ENCODE data around the gene ROR2.

Gene ROR2

DNA sequence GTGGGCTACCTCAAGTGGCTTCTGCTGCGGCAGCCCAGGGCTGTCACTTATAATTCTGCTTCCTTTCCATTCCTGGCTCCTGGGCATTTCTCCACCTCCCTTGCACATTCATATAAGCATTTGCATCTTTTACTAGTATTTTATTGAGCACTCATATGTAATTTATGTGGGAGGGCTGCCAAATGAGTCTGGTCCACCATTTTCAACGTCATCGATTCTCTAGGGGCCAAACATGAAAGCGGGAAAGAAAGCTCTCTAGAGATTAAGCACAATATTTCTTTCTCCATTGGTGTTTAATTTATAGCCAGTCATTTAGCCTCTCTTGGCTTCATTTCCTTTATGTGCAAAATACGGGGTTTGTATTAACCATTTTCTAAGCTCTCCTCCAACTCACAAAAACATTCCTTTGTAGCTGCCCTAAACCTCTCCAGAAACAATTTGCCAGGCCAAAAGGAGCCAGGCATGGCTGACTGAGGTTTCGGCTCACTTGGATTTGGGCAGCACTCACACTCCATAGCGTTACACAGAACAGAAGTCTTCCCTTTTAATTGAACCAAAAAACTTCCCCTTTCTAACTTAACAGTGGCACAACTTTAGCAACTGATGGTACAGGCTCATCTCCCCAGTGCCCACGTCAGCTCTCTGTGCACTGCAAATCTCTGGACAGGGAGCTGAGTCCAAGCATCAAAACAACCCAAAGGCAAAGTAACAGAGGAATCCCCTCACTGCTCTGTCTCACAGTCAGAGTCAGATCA, 183.5 kb downstream of the ROR2 start:
- CTCF ChIA-PET: interaction anchor here (0.9 to 4.2 kb wide), 4 partner anchors 8 to 184 kb away, joined by 4 to 25 read pairs (median 10); partner anchors contain the start of gene ROR2
- POLR2A ChIA-PET: no interaction called here

DNA sequence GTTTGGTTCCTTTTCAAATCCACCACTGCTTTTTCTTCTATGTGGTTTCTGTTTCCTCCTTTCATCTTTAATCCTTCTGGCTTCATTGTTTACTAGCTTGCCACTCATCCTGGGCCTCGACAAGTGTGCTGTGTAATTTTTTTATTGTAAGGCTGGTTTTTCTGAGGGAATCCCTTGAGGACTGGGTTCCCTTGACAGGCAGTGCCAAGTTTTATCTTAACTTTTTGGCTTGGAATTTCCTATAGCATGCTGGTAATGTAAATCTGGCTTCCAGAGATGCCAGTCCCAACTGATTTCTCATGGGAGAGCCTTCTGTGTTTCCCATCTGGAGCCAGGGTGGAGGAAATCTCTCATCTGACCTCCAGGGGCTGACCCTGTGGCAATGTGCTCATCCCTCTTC, 184.7 kb downstream of the ROR2 start:
- ChIA-PET POLR2A (no interaction called here), CTCF (interaction anchor here (4.2 kb wide), 1 partner anchor 10 kb away, joined by 25 read pairs; no protein-coding TSS in a partner anchor)
- TF ChIP-seq, protein P1, sequence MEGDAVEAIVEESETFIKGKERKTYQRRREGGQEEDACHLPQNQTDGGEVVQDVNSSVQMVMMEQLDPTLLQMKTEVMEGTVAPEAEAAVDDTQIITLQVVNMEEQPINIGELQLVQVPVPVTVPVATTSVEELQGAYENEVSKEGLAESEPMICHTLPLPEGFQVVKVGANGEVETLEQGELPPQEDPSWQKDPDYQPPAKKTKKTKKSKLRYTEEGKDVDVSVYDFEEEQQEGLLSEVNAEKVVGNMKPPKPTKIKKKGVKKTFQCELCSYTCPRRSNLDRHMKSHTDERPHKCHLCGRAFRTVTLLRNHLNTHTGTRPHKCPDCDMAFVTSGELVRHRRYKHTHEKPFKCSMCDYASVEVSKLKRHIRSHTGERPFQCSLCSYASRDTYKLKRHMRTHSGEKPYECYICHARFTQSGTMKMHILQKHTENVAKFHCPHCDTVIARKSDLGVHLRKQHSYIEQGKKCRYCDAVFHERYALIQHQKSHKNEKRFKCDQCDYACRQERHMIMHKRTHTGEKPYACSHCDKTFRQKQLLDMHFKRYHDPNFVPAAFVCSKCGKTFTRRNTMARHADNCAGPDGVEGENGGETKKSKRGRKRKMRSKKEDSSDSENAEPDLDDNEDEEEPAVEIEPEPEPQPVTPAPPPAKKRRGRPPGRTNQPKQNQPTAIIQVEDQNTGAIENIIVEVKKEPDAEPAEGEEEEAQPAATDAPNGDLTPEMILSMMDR (IDR thresholded peaks at IDR 0.05; ENCODE audit: insufficient read depth, low read length, missing control alignments): no peak
- no peak overlapping the region for H3K4me3 ChIP-seq (ENCODE audit: low read depth, low read length)
- no peak for DNase-seq (ENCODE audit: low read depth, low spot score)

More for the DNA sequence above, 183.5 kb downstream of the ROR2 start:
- no peak overlapping the region for H3K4me3 ChIP-seq (ENCODE audit: low read depth, low read length)
- no peak for DNase-seq (ENCODE audit: low read depth, low spot score)
- TF ChIP-seq, protein P1 (IDR thresholded peaks at IDR 0.05; ENCODE audit: insufficient read depth, low read length, missing control alignments): no peak

DNA sequence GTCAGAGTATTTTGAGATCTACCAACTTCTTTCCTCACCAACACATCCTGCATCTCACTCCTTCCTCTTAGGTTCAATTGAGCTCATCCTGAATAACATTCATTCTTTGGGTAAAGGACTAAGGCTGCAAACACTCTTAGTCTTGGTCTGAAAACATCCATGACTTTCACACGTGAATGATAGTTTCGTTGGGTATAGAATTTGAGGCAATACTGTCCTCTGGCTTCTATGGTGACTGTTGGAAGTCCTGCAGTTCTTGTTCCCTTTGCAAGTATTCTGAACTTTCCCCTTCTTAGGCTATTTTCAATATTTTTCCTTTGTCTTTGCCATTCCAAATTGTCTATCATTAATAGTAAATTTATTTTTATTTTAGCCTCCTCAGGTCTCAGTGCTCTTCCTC, 185.4 kb downstream of the ROR2 start:
- DNase-seq (ENCODE audit: low read depth, low spot score): no peak
- CTCF ChIA-PET: interaction anchor here (1.0 to 4.2 kb wide), 2 partner anchors 10 to 186 kb away, joined by 3 to 25 read pairs; no protein-coding TSS in a partner anchor
- TF ChIP-seq, protein P1 (IDR thresholded peaks at IDR 0.05; ENCODE audit: insufficient read depth, low read length, missing control alignments): no peak
- H3K4me3 ChIP-seq (ENCODE audit: low read depth, low read length): no peak overlapping the region
- POLR2A ChIA-PET: no interaction called here

DNA sequence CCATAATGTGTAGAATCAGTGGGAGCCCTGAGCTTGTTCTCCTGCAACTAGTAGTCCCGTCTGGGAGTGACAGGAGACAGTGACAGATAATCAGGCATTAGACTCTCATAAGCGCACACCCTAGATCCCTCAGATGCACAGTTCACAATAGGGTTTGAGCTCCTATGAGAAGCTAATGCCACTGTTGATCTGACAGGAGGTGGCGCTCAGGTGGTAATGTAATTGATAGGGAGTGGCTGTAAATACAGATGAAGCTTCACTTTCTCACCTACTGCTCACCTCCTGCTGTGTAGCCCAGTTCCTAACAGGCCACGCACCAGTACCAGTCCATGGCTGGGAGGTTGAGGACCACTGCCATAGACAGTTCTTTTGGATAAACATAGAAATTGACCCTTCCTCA, 188.7 kb downstream of the ROR2 start:
- ChIA-PET CTCF (interaction anchor here (0.8 to 2.0 kb wide), 5 partner anchors 10 to 189 kb away, joined by 3 to 16 read pairs (median 3); partner anchors contain the start of gene ROR2), POLR2A (no interaction called here)
- no peak for DNase-seq (ENCODE audit: low read depth, low spot score)

DNA sequence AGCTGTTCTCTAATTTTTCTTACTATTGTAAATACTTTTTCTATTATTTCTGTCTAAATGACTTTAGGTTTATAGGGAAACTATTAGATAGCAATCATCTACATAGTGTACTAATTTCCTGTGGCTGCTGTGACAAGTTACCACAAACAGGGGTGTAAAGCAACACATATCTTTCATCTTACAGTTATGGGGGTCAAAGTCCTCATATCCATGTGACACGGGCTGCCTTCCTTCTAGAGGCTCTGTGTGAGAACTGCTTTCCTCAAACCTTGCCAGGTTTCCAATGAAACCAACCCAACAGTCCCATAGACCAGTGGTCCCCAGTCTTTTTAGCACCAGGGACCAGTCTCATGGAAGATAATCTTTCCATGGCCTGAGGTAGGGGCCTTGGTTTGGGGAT, 189.1 kb downstream of the ROR2 start:
- no peak for DNase-seq (ENCODE audit: low read depth, low spot score)
- TF ChIP-seq, protein P1 (IDR thresholded peaks at IDR 0.05; ENCODE audit: insufficient read depth, low read length, missing control alignments): no peak
- no peak overlapping the region for H3K4me3 ChIP-seq (ENCODE audit: low read depth, low read length)
- POLR2A ChIA-PET: no interaction called here
- CTCF ChIA-PET: interaction anchor here (0.7 to 2.0 kb wide), 6 partner anchors 10 to 193 kb away, joined by 3 to 16 read pairs (median 4); partner anchors contain the start of gene ROR2

More for the DNA sequence above, 188.7 kb downstream of the ROR2 start:
- H3K4me3 ChIP-seq (ENCODE audit: low read depth, low read length): no peak overlapping the region
- TF ChIP-seq, protein P1 (IDR thresholded peaks at IDR 0.05; ENCODE audit: insufficient read depth, low read length, missing control alignments): no peak

DNA sequence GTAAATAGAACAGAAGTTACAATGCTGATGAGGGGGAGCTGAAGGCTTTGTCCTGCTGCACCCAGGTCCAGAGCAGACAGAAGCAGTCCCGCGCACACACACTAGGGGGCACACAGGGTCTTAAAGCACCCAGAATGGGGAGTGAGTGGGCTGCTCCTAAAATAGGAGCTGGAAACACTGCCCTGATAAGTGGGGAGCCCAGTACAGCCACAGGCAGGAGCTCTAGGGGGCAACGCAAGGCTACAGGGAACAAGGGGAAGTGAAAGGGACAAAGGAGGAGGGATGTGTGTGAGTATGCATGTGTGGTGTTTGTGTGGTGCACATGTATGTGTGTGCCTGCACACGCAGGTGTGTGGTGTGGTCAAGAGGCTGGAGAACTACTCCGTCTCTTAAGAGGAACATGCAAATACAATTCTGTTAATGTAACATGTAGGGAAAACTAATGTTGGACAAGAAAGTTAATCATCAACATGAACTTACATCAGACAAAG, 191.5 kb downstream of the ROR2 start:
- TF ChIP-seq, protein P1 (IDR thresholded peaks at IDR 0.05; ENCODE audit: insufficient read depth, low read length, missing control alignments): peak; percentile 83
- CTCF ChIA-PET: interaction anchor here (0.8 to 7.0 kb wide), 31 partner anchors 9 to 380 kb away, joined by 3 to 49 read pairs (median 4); partner anchors contain the start of gene ROR2
- H3K4me3 ChIP-seq (ENCODE audit: low read depth, low read length): no peak overlapping the region
- POLR2A ChIA-PET: no interaction called here
- no peak for DNase-seq (ENCODE audit: low read depth, low spot score)
